Testis (tissue), 2 donors: Measurements from ENCODE around the gene SORL1-AS1.
A peak's percentile ranks its signal among the peaks of the same experiment; 100 is the strongest.

Experiments used
- DNase-seq: peaks from one replicate; pipeline ENCODE4 v3.0.0-alpha.2; 2019
- H3K27ac ChIP-seq, 2 donors: fragments of 200-600 bp; sonication (generic); one replicate each; pipeline ENCODE4 v1.5.1; 2019
- H3K27me3 ChIP-seq: fragments of 200-600 bp; sonication (generic); one replicate; pipeline ENCODE4 v1.5.1; 2019
- H3K36me3 ChIP-seq: fragments of 200-600 bp; sonication (generic); one replicate; pipeline ENCODE4 v1.5.1; 2017; ENCODE audit warnings: low read depth; ENCODE audit errors: missing control alignments
- H3K4me1 ChIP-seq: fragments of 200-600 bp; sonication (generic); one replicate; pipeline ENCODE4 v1.5.1; 2019
- H3K4me3 ChIP-seq, 2 donors: fragments of 200-600 bp; sonication (generic); one replicate each; pipeline ENCODE4 v1.5.1; 2017 to 2019
- H3K9me3 ChIP-seq: fragments of 200-600 bp; sonication (generic); one replicate; pipeline ENCODE4 v1.5.1; 2017
- CTCF ChIP-seq, 3 experiments: fragments of 450-650 bp in 2 of 3; fragments of 200-600 bp in 1 of 3; sonication (generic) in 1 of 3; IDR thresholded peaks; one replicate each; pipeline ENCODE4 v1.5.1; 2016 to 2019; ENCODE audit warnings: antibody characterized with exemption in 3 of 3, mild to moderate bottlenecking in 2 of 3, moderate library complexity in 1 of 3
- POLR2A ChIP-seq: fragments of 450-650 bp; IDR thresholded peaks from one replicate; pipeline ENCODE4 v1.6.1; 2017; ENCODE audit warnings: antibody characterized with exemption, mild to moderate bottlenecking, moderate library complexity
- WGBS, 2 donors: methylation state at CpG; one replicate each; pipeline ENCODE4 v1.1.5; 2018; 5-methylcytosine and 5-hydroxymethylcytosine counted together
- intact Hi-C: fragments of 100-400 bp; cut with DNase I; formaldehyde crosslinking; loops from one replicate; pipeline ENCODE4 v1.15.1; 2023; ENCODE audit warnings: low total_unique reads

The SORL1-AS1 gene

DNA sequence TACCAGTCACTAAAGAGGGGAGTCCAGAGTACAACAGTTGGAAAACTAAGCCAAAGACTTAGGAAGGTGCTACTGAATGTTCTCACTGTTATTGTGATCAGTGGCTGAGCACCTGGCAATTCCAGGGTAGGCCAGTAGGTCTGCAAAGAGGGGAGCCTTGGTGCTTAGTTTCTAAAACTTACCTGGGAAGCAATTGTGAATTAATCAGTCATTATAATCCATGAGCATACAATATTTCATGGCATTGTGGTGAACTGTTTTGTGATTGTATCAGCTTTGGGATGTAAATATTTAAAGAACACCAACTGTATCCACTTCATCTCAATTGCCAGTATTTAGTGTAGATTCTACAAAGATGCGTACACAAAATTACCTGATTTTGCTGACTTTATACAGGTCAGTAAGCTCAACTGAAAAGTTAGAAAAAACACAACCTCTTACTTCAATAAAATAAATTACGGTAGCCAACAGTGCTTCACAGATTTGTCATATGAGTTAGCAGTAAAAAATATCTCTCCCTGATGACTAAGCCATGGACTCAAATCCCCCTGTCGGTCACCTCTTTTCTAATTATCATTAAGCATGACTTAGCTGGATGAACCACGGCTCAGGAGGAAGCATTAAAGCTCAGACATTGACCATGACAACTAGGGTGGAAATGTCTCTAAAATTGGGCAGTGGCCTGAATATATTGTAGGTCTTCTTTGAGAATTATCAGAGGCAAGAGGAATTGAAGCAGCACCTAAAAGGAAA is 31.4 kb downstream of the SORL1-AS1 start:
- H3K27me3 ChIP-seq, result no peaks in the 10 kb centered on the region
- WGBS, 2 donors, result 83 to 87% methylated on average over 4 of the region's 4 CpGs
- H3K4me3 ChIP-seq, result no peak overlapping the region
- peaks cover 15% of the 10 kb centered on the region for H3K4me1 ChIP-seq
- intact Hi-C loops, result no loop called here
- no peak for TF ChIP-seq CTCF (IDR thresholded peaks at IDR 0.05)
- no peak for TF ChIP-seq POLR2A
- H3K36me3 ChIP-seq, result no peaks in the 10 kb centered on the region
- H3K27ac ChIP-seq, result no peak overlapping the region
- no peak for DNase-seq
- no peaks in the 10 kb centered on the region for H3K9me3 ChIP-seq

GRCh38 chr11:121420398-121420797 is 32.4 kb downstream of the SORL1-AS1 start:
- H3K4me1 ChIP-seq, result peaks cover 9% of the 10 kb centered on the region
- H3K9me3 ChIP-seq, result no peaks in the 10 kb centered on the region
- H3K36me3 ChIP-seq, result no peaks in the 10 kb centered on the region
- no peak for TF ChIP-seq POLR2A
- no peak for TF ChIP-seq CTCF (IDR thresholded peaks at IDR 0.05)
- 92 to 93% methylated on average over 2 of the region's 2 CpGs for WGBS, 2 donors
- no peak overlapping the region for H3K4me3 ChIP-seq
- intact Hi-C loops, result no loop called here
- no peak for DNase-seq
- H3K27me3 ChIP-seq, result no peaks in the 10 kb centered on the region
- H3K27ac ChIP-seq, result no peak overlapping the region

DNA sequence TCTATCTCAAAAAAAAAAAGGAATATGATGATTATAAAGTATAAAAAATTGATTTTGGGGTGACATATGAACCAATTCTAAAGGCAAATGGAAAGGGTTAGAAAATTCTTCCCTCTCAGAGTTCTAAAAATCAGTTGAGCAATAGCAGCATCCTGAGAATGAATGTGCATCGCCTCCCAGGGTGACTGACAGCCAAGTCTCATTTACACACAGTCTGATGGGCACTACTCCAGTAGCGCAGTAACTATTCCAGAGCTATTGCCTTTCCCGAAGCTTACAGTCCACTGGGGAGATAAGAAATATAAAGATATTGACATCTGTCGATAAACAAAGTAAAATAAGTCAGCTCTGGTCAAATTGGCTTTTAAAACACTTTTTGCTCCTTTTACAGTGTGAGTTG is 32.9 kb downstream of the SORL1-AS1 start:
- no peaks in the 10 kb centered on the region for H3K27me3 ChIP-seq
- WGBS, 2 donors, result 67 to 74% methylated on average over 4 of the region's 4 CpGs
- no peak overlapping the region for H3K27ac ChIP-seq
- H3K4me1 ChIP-seq, result peaks cover 9% of the 10 kb centered on the region
- DNase-seq, result peak; percentile 25
- TF ChIP-seq CTCF (IDR thresholded peaks at IDR 0.05) (no peak), POLR2A (no peak)
- H3K9me3 ChIP-seq, result no peaks in the 10 kb centered on the region
- no peak overlapping the region for H3K4me3 ChIP-seq
- no peaks in the 10 kb centered on the region for H3K36me3 ChIP-seq
- intact Hi-C loops, result no loop called here

GRCh38 chr11:121418625-121419114 is 34.1 kb downstream of the SORL1-AS1 start:
- 77 to 80% methylated on average over 7 of the region's 7 CpGs for WGBS, 2 donors
- intact Hi-C loops, result no loop called here
- TF ChIP-seq POLR2A, result no peak
- TF ChIP-seq CTCF (IDR thresholded peaks at IDR 0.05), result no peak
- Histone ChIP-seq H3K36me3 (no peaks in the 10 kb centered on the region), H3K9me3 (no peaks in the 10 kb centered on the region), H3K27ac (no peak overlapping the region), H3K4me1 (peaks cover 9% of the 10 kb centered on the region), H3K4me3 (no peak overlapping the region), H3K27me3 (no peaks in the 10 kb centered on the region)
- DNase-seq, result no peak

DNA sequence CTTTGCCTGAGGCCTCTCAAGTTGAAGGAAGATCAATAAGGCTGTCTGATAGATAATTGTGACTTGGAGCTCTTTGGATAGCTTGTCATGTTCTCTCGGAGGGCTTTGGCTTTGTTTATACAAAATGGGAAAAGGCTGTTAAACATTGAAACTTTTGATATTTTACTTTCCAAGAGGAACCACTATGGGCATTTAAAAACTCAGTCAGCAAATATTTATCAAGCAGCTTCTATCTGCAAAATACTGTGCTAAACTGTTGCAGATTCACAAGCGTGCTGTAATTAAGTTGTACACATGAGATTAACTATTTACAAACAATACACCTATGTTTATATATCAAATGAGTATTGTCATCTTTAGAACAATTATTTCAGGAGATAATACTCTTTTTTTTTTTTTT is 35.2 kb downstream of the SORL1-AS1 start:
- TF ChIP-seq POLR2A (no peak), CTCF (IDR thresholded peaks at IDR 0.05) (no peak)
- Histone ChIP-seq H3K9me3 (no peaks in the 10 kb centered on the region), H3K4me3 (no peak overlapping the region), H3K36me3 (no peaks in the 10 kb centered on the region), H3K27me3 (no peaks in the 10 kb centered on the region), H3K27ac (peak overlapping the region in 1 of 2 donors; percentile 57), H3K4me1 (peaks cover 9% of the 10 kb centered on the region)
- intact Hi-C loops, result no loop called here
- DNase-seq, result no peak
- WGBS, 2 donors, result 31 to 51% methylated on average over 2 of the region's 2 CpGs
